Tibial artery (tissue), 4 donors: ENCODE measurements around the gene OTOG.

Experiments used
- DNase-seq, 2 donors: peaks; one replicate each; pipeline ENCODE4 v3.0.0-alpha.2; 2019
- H3K27ac ChIP-seq, 2 donors: fragments of 200-600 bp; sonication (generic) in 1 of 2; 1 replicate in 1 of 2; 2 replicates in 1 of 2; pipeline ENCODE4 v1.5.1; 2018 to 2019; ENCODE audit warnings: mild to moderate bottlenecking in 1 of 2
- H3K27me3 ChIP-seq, 2 donors: fragments of 200-600 bp; sonication (generic) in 1 of 2; one replicate each; pipeline versions ENCODE4 v1.5.1 to v1.6.0; 2016 to 2019
- H3K36me3 ChIP-seq, 3 donors: fragments of 200-600 bp; sonication (generic) in 2 of 3; one replicate each; pipeline ENCODE4 v1.5.1; 2016 to 2019; ENCODE audit warnings: mild to moderate bottlenecking in 2 of 3
- H3K4me1 ChIP-seq, 4 donors: fragments of 200-600 bp; sonication (generic) in 2 of 4; 1 replicate in 3 of 4; 2 replicates in 1 of 4; pipeline ENCODE4 v1.5.1; 2016 to 2019
- H3K4me3 ChIP-seq, 2 donors: fragments of 200-600 bp; sonication (generic) in 1 of 2; 1 replicate in 1 of 2; 2 replicates in 1 of 2; pipeline ENCODE4 v1.5.1; 2018 to 2019; ENCODE audit warnings: mild to moderate bottlenecking in 2 of 2
- H3K9me3 ChIP-seq, 3 donors: fragments of 200-600 bp; sonication (generic) in 1 of 3; one replicate each; pipeline ENCODE4 v1.5.1; 2016 to 2019
- intact Hi-C: fragments of 100-400 bp; cut with DNase I; formaldehyde crosslinking; loops from one replicate; pipeline ENCODE4 v1.15.0; 2023; ENCODE audit warnings: low total_unique reads
- TF ChIP-seq, protein P1 (sequence below), 2 experiments: fragments of 200-600 bp in 1 of 2; fragments of 450-650 bp in 1 of 2; IDR thresholded peaks; one replicate each; pipeline ENCODE4 v1.5.1; 2017 to 2019; ENCODE audit warnings: antibody characterized with exemption in 2 of 2, mild to moderate bottlenecking in 1 of 2, moderate library complexity in 1 of 2

Gene OTOG

DNA sequence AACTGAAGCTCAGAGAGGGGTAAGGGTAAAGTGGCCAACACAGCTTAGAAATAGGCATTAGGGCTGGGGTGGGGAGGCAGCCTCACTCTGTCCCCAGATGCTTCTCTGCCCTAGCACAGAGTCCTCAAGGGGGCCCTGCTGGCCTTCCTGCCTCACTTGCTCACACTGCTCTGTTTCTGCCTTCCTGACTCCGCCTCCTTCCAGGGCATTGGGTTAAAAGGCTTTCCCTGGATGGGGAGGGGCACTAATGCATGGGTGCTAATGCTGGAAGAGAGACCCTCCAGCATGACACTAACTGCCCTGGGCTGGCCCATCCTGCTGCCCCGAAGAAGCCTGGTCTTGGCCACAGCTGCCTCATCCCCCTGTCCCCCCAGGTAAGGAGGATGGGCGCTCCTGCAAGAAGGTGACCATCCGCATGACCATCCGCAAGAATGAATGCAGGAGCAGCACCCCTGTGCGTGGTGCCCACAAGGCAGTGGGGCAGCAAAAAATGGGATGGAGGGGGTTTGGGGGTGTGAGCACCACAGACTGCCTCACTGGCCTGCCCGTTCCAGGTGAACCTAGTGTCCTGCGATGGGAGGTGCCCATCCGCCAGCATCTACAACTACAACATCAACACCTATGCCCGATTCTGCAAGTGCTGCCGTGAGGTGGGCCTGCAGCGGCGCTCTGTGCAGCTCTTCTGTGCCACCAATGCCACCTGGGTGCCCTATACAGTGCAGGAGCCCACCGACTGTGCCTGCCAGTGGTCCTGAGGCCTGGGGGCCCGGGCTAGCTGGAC lies 98.3 kb downstream of the OTOG start:
- no peak for DNase-seq

DNA sequence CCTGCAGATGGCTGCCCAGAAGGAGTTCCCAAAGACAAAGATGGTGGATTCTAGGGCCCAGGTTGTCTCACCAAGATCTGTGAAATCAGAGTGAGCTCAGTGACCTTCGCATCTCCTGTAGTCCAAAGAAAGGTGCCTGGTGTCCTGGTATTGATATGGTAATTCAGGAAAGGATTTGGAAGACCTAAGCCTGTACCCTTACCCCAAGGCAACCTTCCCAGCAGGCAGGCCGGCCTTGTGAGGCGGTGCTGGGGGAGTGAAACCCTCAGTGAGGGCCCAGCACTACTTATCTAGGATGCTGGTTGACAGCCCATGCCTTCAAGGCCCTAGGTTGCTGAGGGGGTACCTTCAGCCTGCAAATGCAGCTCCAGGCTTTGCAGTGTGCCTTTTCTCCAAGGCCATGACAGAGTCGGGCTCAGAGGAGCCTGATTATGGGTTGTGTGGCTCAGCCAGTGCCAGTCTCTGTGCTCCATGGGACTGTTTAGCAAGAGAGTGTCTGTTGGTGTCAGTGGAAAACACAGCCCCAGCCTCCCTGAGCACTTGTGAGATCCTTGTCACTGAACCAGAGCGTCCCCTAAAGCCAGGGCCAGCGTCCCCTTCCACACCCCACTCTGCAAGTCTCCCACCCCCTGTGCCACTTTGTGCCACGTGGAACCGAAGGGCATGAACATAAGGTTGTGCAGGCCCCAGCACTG lies 99.5 kb downstream of the OTOG start:
- no peaks in the 10 kb centered on the region for H3K9me3 ChIP-seq
- no peaks in the 10 kb centered on the region for H3K4me1 ChIP-seq
- H3K36me3 ChIP-seq = no peaks in the 10 kb centered on the region
- intact Hi-C loops = no loop called here
- H3K4me3 ChIP-seq = no peak overlapping the region
- peaks cover 0 to 6% of the 10 kb centered on the region in 2 donors for H3K27me3 ChIP-seq
- no peak for DNase-seq
- H3K27ac ChIP-seq = no peak overlapping the region
- TF ChIP-seq, protein P1, sequence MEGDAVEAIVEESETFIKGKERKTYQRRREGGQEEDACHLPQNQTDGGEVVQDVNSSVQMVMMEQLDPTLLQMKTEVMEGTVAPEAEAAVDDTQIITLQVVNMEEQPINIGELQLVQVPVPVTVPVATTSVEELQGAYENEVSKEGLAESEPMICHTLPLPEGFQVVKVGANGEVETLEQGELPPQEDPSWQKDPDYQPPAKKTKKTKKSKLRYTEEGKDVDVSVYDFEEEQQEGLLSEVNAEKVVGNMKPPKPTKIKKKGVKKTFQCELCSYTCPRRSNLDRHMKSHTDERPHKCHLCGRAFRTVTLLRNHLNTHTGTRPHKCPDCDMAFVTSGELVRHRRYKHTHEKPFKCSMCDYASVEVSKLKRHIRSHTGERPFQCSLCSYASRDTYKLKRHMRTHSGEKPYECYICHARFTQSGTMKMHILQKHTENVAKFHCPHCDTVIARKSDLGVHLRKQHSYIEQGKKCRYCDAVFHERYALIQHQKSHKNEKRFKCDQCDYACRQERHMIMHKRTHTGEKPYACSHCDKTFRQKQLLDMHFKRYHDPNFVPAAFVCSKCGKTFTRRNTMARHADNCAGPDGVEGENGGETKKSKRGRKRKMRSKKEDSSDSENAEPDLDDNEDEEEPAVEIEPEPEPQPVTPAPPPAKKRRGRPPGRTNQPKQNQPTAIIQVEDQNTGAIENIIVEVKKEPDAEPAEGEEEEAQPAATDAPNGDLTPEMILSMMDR (IDR thresholded peaks at IDR 0.05) = no peak

More for the DNA sequence above, 98.3 kb downstream of the OTOG start:
- peaks cover 0 to 4% of the 10 kb centered on the region in 2 donors for H3K27me3 ChIP-seq
- intact Hi-C loops = no loop called here
- H3K27ac ChIP-seq = no peak overlapping the region
- H3K4me3 ChIP-seq = no peak overlapping the region
- no peaks in the 10 kb centered on the region for H3K9me3 ChIP-seq
- no peaks in the 10 kb centered on the region for H3K4me1 ChIP-seq
- TF ChIP-seq, protein P1 (IDR thresholded peaks at IDR 0.05) = no peak
- H3K36me3 ChIP-seq = no peaks in the 10 kb centered on the region

DNA sequence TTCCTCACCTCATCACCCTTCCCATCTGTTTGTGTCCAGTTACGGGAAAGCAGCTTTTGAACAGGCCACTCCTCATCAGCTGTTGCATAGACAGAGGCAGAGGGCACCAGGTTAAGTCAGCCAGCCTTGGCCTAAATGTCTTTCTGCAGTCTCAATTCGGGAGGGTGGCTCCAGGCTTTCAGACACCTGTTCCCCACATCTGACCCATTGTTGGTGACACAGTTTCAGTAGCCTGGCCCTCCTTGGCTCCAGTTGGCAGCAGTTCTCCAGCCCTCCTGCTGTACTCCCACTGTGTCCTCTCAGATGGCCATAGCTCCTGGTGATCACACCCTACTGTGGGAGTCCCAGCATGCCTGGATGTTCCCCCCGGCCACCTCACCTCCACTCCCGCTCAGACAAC lies 101.5 kb downstream of the OTOG start:
- H3K36me3 ChIP-seq = no peaks in the 10 kb centered on the region
- no peak overlapping the region for H3K27ac ChIP-seq
- no peak overlapping the region for H3K4me3 ChIP-seq
- intact Hi-C loops = no loop called here
- no peaks in the 10 kb centered on the region for H3K4me1 ChIP-seq
- TF ChIP-seq, protein P1 (IDR thresholded peaks at IDR 0.05) = no peak
- H3K9me3 ChIP-seq = no peaks in the 10 kb centered on the region
- peaks cover 0 to 10% of the 10 kb centered on the region in 2 donors for H3K27me3 ChIP-seq
- no peak for DNase-seq

DNA sequence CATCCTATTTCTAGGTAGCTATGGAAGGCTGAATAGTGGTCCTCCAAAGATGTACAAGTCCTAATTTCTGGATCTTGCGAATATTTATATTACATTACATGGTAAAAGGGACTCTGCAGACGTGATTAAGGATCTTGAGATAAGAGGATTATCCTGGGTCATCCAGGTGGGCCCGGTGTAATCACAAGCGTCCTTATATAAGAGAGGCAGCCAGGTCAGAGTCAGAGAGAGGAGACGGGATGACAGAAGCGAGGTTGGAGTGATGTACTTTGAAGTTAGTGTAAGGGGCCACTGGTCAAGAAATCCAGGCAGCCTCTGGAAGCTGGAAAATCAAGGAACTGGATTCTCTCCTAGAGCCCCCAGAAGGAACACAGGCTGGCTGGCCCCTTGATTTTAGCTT lies 102.2 kb downstream of the OTOG start:
- Histone ChIP-seq H3K4me3 (no peak overlapping the region), H3K36me3 (no peaks in the 10 kb centered on the region), H3K4me1 (no peaks in the 10 kb centered on the region), H3K9me3 (no peaks in the 10 kb centered on the region), H3K27ac (no peak overlapping the region), H3K27me3 (peaks cover 0 to 10% of the 10 kb centered on the region in 2 donors)
- intact Hi-C loops = no loop called here
- TF ChIP-seq, protein P1 (IDR thresholded peaks at IDR 0.05) = no peak
- DNase-seq = no peak

DNA sequence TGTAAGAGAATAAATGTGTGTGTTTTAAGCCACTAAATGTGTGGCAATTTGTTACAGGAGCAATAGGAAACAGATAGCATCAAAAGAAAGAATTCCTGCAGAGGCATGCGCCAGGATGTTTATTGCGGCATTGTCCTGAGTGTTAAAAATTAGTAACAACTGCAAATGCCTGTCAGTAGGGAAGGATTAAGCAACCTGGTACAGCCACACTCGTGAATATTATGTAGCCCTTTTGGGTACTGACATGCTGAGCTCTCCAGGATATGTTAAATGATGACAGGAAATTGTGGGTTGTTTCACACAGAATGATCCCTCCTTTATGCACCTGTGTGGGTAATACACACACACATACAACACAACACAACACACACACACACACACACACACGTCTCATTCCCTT lies 102.6 kb downstream of the OTOG start:
- no peak overlapping the region for H3K27ac ChIP-seq
- no peaks in the 10 kb centered on the region for H3K4me1 ChIP-seq
- H3K9me3 ChIP-seq = no peaks in the 10 kb centered on the region
- intact Hi-C loops = no loop called here
- DNase-seq = no peak
- no peaks in the 10 kb centered on the region for H3K36me3 ChIP-seq
- no peak overlapping the region for H3K4me3 ChIP-seq
- TF ChIP-seq, protein P1 (IDR thresholded peaks at IDR 0.05) = no peak
- H3K27me3 ChIP-seq = peaks cover 0 to 10% of the 10 kb centered on the region in 2 donors
